CMK (cell line): ENCODE measurements around the gene FAM217A.

ENCODE experiments used
- DNase-seq: peaks from one replicate; pipeline ENCODE4 v3.0.0-alpha.2; 2010; ENCODE audit warnings: low read depth

Gene FAM217A

GRCh38 chr6:4021133-4021853 lies 57.6 kb downstream of the FAM217A start:
- DNase-seq = peak; percentile 92

DNA sequence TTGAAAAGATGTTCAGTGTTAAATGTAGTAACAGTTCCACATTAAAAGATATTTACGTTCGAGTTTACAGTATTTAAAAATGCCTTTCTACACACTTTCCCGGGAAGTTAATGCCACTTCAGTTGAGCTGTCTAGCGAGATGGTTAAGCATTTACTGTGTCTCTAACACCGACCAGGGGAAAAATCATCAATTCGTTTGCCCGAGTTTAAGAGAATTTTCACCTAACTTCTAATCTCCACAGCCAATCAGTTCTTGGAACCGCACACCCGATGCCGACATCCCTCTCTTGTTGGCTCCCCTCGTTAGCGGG lies 58.2 kb downstream of the FAM217A start:
- no peak for DNase-seq

- DNase-seq = no peak
Observed at GRCh38 chr6:4018924-4019236, 60.1 kb downstream of the FAM217A start.
